GM23338 (cell line): ENCODE data around the gene TPSAB1.

Experiments
- CTCF ChIP-seq, 2 experiments: fragments of 200-600 bp in 1 of 2; sonication (generic) in 1 of 2; conservative IDR thresholded peaks; 2 replicates each; pipeline versions ENCODE4 v1.5.1 to v1.6.1; 2016 to 2017; ENCODE audit warnings: antibody characterized with exemption in 2 of 2, low read depth in 2 of 2, mild to moderate bottlenecking in 2 of 2, moderate library complexity in 1 of 2
- EZH2 ChIP-seq: fragments of 200-600 bp; sonication (generic); IDR thresholded peaks from one replicate; pipeline ENCODE4 v1.8.0; 2017; ENCODE audit warnings: antibody characterized with exemption, mild to moderate bottlenecking, low read depth; ENCODE audit not compliant: unreplicated experiment
- EZH2phosphoT487 ChIP-seq: fragments of 200-600 bp; sonication (generic); IDR thresholded peaks from one replicate; pipeline ENCODE4 v1.8.1; 2018; ENCODE audit warnings: antibody characterized with exemption; ENCODE audit not compliant: unreplicated experiment
- JUNB ChIP-seq: IDR thresholded peaks from one replicate; pipeline ENCODE4 v1.6.1; 2016; ENCODE audit warnings: antibody characterized with exemption; ENCODE audit not compliant: unreplicated experiment
- NANOG ChIP-seq: IDR thresholded peaks from 2 replicates; pipeline ENCODE4 v1.6.1; 2016; ENCODE audit warnings: antibody characterized with exemption, borderline replicate concordance
- POLR2AphosphoS5 ChIP-seq: IDR thresholded peaks from 2 replicates; pipeline ENCODE4 v1.6.1; 2016; ENCODE audit warnings: antibody characterized with exemption, low read depth
- REST ChIP-seq: IDR thresholded peaks from one replicate; pipeline ENCODE4 v1.6.1; 2018; ENCODE audit warnings: antibody characterized with exemption; ENCODE audit not compliant: unreplicated experiment
- ZNF114 ChIP-seq: fragments of 250-450 bp; sonication (Bioruptor Pico); IDR thresholded peaks from 2 replicates; pipeline ENCODE4 v1.5.0; 2020; ENCODE audit warnings: mild to moderate bottlenecking, moderate library complexity
- ZNF331 ChIP-seq: fragments of 250-450 bp; sonication (Bioruptor Pico); IDR thresholded peaks from 2 replicates; pipeline ENCODE4 v1.5.0; 2020; ENCODE audit warnings: low read depth, mild to moderate bottlenecking, moderate library complexity

- TF ChIP-seq EZH2 (no peak), CTCF (conservative IDR thresholded peaks at IDR 0.05; ENCODE audit: low read depth in 2 of 2) (no peak), ZNF114 (CRISPR knock-in tag) (no peak), REST (no peak), NANOG (no peak), POLR2AphosphoS5 (no peak), ZNF331 (CRISPR knock-in tag) (no peak), EZH2phosphoT487 (no peak), JUNB (no peak)
Measured at GRCh38 chr16:1290860-1291575, 50.5 kb downstream of the TPSAB1 start.
